HG03095 (cell line): ENCODE measurements around the gene PRKN.
"Not testable (repeated sequence)": the region's sequence is repeated elsewhere in the genome, so short reads cannot be mapped to it uniquely, and the experiment has no call there.

Source experiments
- ATAC-seq: cut with Tn5 transposase; IDR thresholded peaks from one replicate; pipeline ENCODE4 v1.9.1; 2021; ENCODE audit warnings: moderate library complexity; ENCODE audit not compliant: unreplicated experiment

Gene PRKN

GRCh38 chr6:161309774-161310173 is 1417.8 kb downstream of the PRKN start:
- ATAC-seq = not testable (repeated sequence)

DNA sequence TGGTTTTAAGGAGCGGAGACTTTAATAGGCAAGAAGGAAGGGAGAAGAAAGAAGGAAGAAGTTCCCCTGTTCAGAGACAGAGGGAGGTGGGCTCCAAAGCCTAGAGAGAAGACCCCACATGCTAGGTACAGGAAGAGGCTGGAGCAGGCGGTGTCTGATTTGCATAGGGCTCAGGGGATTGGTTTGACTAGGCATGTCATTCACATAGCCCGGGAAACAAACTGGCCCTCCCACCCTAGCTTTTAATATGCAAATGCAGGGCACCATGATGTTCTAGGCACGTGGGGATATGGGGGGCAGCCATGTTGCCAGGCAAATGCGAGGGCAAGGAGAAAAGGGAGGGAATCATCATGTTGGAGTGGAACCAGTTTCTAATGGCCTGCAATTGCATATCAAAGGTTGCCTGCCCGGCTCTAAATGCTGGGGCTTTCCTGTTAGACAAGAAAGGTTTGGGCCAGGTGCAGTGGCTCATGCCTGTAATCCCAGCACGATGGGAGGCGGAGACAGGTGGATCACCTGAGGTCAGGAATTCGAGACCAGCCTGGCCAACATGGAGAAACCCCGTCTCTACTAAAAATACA is 1419.4 kb downstream of the PRKN start:
- no peak for ATAC-seq

DNA sequence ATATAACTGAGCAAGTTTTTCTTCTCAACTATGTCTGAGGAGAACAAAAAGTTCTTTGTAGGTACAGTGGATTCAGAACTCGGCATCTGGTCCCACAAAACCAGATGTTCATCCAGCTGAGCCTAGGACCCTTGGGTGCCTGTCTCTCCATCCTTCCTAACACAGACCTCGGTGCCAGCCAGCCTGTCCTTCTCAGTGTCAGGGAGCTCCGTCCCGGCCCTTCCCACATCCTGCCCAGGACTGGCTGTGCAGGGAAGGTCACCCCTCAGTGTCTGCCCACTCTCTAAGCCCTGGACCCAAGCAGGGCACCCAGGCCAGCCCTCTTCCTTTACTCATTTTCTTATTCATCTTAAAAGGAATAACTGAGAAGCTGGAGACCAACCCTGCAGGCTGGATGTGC is 1421.7 kb downstream of the PRKN start:
- ATAC-seq = no peak

DNA sequence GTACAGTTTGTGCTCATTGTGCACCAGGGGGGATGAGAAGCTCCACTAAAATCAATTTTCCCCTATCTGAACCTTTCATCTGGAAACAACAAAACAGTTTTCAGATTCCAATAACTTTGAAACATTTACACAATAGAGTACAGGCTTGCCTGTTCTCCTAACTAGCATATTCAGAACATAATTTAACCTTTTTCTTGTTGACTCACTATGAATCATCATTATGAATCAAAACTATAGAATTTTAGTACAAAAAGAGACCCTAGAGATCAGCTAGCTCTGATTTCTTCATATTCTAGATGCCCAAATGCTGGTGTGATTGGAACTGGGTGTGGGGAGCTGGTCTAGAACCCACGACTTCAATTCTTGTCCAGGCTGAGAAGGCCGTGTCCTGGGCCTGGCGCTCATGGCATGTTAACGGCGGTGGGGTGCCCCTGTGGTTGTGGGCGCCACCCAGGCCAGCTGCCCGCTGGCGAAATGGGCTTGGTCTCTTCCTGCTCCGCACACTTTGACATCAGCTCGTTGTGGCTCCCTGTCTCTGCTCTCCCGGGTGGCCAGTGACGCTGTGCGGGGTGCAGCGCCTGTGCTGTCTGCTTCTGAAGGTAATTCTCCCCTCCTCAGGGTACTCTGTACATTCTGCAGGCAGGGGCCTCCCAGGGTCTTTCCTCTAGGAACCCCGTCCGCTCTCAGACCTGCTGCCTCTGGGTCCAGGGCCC is 1423.8 kb downstream of the PRKN start:
- ATAC-seq = no peak

GRCh38 chr6:161302949-161303348 is 1424.6 kb downstream of the PRKN start:
- ATAC-seq = no peak

DNA sequence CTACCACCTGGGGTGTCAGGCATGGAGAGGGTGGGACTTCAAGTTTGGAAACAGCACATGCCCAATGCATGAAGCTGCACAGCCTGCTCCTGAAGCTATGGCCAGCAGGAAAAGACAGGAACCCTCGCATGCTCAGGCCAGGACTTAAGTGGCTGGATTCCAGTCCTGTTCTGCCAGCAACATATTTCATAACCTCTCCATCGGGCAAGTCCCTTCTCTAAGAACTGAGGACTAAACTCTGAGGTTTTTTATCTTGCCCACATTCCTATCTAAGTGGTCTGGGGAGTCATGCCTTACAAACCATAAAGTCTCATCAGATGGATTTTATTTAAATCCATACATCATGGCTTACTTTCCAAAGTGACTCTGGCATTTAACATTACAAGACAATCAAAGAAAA is 1426.2 kb downstream of the PRKN start:
- no peak for ATAC-seq

GRCh38 chr6:161300823-161301222 is 1426.7 kb downstream of the PRKN start:
- ATAC-seq = no peak

- no peak for ATAC-seq
Measured at GRCh38 chr6:161299726-161300125, 1427.8 kb downstream of the PRKN start.
